Measurements from ENCODE around the gene RBM33. TPM values are rescaled to one million over a fixed set of nuclear protein-coding genes. Genes with fewer than 3 reads are reported as not detected.

The RBM33 gene
- total RNA-seq, 1 experiment from 2014 or later, result 27.2 TPM

DNA sequence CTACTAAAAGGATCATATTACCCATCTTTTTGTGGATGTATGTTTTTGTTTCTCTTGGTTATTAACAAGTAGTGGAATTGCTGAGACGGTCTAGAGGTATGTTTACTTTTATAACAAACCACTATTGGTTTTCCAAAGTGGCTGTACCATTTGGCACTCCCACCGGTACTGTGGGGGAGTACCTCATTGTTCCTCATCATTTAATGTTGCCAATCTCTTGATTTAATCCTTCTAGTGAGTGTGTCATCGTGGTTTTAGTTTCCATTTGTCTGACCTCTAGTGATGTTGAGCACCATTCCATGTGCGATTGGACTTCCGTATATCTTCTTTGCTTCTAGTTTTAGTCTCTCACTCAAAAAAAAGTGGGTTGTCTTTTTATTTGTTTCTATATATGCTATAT lies 50.4 kb downstream of the RBM33 start:
- no peak for DNase-seq (ENCODE audit: low read depth in 1 of 2, low spot score in 2 of 2)
- Histone ChIP-seq H3K9me3 (replicated peaks) (no peaks in the 10 kb centered on the region), H3K27me3 (replicated peaks) (no peaks in the 10 kb centered on the region)

DNA sequence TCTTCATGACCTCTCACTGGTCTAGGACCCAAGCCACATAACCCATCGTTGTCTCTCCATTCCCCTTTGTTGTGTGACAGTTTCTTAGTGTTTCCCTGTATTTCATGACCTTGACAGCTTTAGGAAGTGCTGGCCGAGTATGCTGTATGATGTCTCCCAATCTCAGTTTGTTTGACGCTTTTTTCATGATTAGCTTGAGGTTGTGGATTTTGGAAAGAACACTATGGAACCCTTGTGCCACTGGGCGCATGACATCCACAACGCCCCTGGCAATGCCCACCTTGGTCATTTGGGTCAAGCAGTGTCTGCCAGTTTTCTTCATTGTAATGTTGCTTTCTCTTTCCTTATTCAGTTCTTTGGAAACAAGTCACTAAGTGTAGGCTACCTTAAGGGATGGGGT lies 52.3 kb downstream of the RBM33 start:
- Histone ChIP-seq H3K27me3 (replicated peaks) (no peaks in the 10 kb centered on the region), H3K27ac (no peak overlapping the region), H3K36me3 (peaks cover 29% of the 10 kb centered on the region), H3K4me3 (no peak overlapping the region), H3K4me1 (replicated peaks) (peaks cover 6% of the 10 kb centered on the region; the same call in 1 of the 2 replicates), H3K9me3 (replicated peaks) (no peaks in the 10 kb centered on the region)
- DNase-seq (ENCODE audit: low read depth in 1 of 2, low spot score in 2 of 2), result no peak

More for the DNA sequence above, 50.4 kb downstream of the RBM33 start:
- H3K27ac ChIP-seq, result no peak overlapping the region
- peaks cover 6% of the 10 kb centered on the region; the same call in 1 of the 2 replicates for H3K4me1 ChIP-seq (replicated peaks)
- H3K36me3 ChIP-seq, result peaks cover 14% of the 10 kb centered on the region
- H3K4me3 ChIP-seq, result no peak overlapping the region

GRCh38 chr7:155698633-155699032 lies 54.2 kb downstream of the RBM33 start:
- H3K9me3 ChIP-seq (replicated peaks), result no peaks in the 10 kb centered on the region
- no peak for DNase-seq (ENCODE audit: low read depth in 1 of 2, low spot score in 2 of 2)
- peaks cover 40% of the 10 kb centered on the region for H3K36me3 ChIP-seq
- no peak overlapping the region for H3K4me3 ChIP-seq
- peaks cover 6% of the 10 kb centered on the region for H3K4me1 ChIP-seq (replicated peaks)
- H3K27ac ChIP-seq, result no peak overlapping the region
- H3K27me3 ChIP-seq (replicated peaks), result no peaks in the 10 kb centered on the region

- Histone ChIP-seq H3K27me3 (replicated peaks) (no peaks in the 10 kb centered on the region), H3K9me3 (replicated peaks) (no peaks in the 10 kb centered on the region), H3K27ac (no peak overlapping the region), H3K36me3 (peaks cover 46% of the 10 kb centered on the region), H3K4me1 (replicated peaks) (peaks cover 6% of the 10 kb centered on the region), H3K4me3 (no peak overlapping the region)
- DNase-seq (ENCODE audit: low read depth in 1 of 2, low spot score in 2 of 2), result no peak
Observed at GRCh38 chr7:155699180-155699579, 54.7 kb downstream of the RBM33 start.

DNA sequence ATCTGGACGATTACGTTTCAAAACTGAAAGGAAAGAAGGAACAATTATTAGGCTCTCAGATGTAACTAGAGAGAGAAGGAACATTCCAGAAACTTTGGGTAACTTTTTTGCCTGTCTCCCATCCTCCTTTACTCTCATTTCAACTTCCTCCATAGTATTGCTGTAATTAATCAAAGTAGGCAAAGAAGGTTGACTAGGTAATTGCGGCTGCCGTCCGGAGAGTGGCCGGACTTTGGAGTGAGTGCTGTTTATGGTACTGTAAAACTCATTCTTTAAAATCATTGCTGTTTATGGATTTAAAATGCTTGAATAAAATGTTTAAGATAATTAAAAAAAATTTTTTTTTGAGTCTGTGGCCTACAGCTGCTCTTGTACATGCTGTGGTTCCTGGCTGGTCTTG lies 56.4 kb downstream of the RBM33 start:
- H3K27me3 ChIP-seq (replicated peaks), result no peaks in the 10 kb centered on the region
- no peaks in the 10 kb centered on the region for H3K9me3 ChIP-seq (replicated peaks)
- peaks cover 60% of the 10 kb centered on the region for H3K36me3 ChIP-seq
- no peaks in the 10 kb centered on the region; the same call in 1 of the 2 replicates for H3K4me1 ChIP-seq (replicated peaks)
- no peak overlapping the region for H3K4me3 ChIP-seq
- H3K27ac ChIP-seq, result no peak overlapping the region
- no peak for DNase-seq (ENCODE audit: low read depth in 1 of 2, low spot score in 2 of 2)

- H3K4me1 ChIP-seq (replicated peaks), result no peaks in the 10 kb centered on the region; the same call in 1 of the 2 replicates
- no peak overlapping the region for H3K4me3 ChIP-seq
- no peak overlapping the region for H3K27ac ChIP-seq
- peaks cover 70% of the 10 kb centered on the region for H3K36me3 ChIP-seq
- no peaks in the 10 kb centered on the region for H3K27me3 ChIP-seq (replicated peaks)
- H3K9me3 ChIP-seq (replicated peaks), result no peaks in the 10 kb centered on the region
- DNase-seq (ENCODE audit: low read depth in 1 of 2, low spot score in 2 of 2), result no peak
Observed at GRCh38 chr7:155701972-155702544, 57.6 kb downstream of the RBM33 start.

DNA sequence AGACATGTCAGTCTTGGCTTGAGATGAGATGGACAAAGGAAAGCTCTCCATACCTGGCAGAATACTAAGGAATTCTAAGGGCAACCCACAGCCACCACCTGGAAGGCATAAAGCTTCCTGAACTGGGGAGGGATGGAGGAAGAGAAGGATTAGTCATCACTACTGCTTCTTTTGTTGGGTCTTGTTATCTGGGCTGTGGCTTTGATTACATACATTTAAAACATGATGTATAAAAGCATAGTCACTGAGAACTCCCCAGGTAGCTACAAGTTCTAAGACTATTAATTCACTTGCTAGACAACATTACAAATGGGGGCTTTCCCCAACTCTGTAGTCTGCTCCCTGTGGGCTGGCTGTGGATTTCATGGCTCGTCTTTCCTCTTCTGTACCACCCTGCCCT lies 58.2 kb downstream of the RBM33 start:
- Histone ChIP-seq H3K36me3 (peaks cover 76% of the 10 kb centered on the region), H3K4me1 (replicated peaks) (no peaks in the 10 kb centered on the region; the same call in 1 of the 2 replicates), H3K4me3 (no peak overlapping the region), H3K9me3 (replicated peaks) (no peaks in the 10 kb centered on the region), H3K27ac (no peak overlapping the region), H3K27me3 (replicated peaks) (no peaks in the 10 kb centered on the region)
- DNase-seq (ENCODE audit: low read depth in 1 of 2, low spot score in 2 of 2), result no peak

DNA sequence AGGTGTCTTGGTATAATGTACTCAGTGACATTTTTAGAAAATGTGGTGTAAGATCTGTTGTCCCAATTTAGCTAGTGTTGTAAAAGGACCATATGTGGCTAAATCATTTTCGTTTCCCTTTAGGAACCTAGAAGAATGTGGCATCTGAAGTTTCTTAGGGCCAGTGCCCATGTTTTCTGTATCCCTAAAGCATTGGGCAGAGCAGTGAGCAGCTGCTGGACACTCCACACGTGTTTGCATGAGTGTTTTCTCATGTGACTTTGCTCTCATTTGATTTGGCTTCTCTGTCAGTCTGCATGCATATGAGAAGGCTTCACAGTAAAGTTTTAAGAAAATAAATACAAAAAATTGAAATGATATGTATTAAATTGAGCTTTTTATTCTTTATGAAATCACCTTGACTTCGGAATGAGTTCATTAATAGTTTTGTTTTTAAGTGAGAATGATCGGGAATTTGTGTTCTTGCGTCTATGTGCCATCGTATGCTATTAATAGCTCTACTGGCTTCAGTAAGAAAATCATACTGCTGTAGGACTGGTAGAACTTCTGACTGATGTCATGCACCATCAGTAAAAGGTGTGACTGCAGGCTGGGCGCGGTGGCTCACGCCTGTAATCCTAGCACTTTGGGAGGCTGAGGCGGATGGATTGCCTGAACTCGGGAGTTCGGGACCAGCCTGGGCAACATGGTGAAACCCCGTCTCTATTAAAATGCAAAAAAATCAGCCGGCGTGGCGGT lies 61.3 kb downstream of the RBM33 start:
- Histone ChIP-seq H3K9me3 (replicated peaks) (no peaks in the 10 kb centered on the region), H3K4me1 (replicated peaks) (no peaks in the 10 kb centered on the region; the same call in 1 of the 2 replicates), H3K4me3 (no peak overlapping the region), H3K36me3 (peaks cover 93% of the 10 kb centered on the region), H3K27ac (no peak overlapping the region), H3K27me3 (replicated peaks) (no peaks in the 10 kb centered on the region)
- DNase-seq (ENCODE audit: low read depth in 1 of 2, low spot score in 2 of 2), result no peak

DNA sequence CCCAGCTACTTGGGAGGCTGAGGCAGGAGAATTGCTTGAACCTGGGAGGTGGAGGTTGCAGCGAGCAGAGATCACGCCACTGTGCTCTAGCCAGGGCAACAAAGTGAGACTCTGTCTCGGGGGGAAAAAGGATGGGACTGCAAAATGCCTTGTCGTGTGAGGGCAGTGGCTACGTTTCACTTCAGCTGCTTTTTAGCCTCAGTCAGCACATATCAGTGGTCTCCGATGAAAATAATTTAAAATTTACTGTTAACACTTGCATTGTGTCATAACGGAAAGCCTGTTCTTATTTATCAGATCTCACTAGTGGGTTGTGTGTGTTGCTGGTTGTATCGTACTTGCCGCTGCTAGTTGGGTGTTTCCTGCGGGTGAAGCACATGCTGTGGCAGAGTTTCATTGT lies 61.9 kb downstream of the RBM33 start:
- H3K27me3 ChIP-seq (replicated peaks), result no peaks in the 10 kb centered on the region
- no peaks in the 10 kb centered on the region for H3K9me3 ChIP-seq (replicated peaks)
- H3K36me3 ChIP-seq, result peaks cover 92% of the 10 kb centered on the region
- no peaks in the 10 kb centered on the region; the same call in 1 of the 2 replicates for H3K4me1 ChIP-seq (replicated peaks)
- DNase-seq (ENCODE audit: low read depth in 1 of 2, low spot score in 2 of 2), result no peak
- H3K4me3 ChIP-seq, result no peak overlapping the region
- H3K27ac ChIP-seq, result no peak overlapping the region

DNA sequence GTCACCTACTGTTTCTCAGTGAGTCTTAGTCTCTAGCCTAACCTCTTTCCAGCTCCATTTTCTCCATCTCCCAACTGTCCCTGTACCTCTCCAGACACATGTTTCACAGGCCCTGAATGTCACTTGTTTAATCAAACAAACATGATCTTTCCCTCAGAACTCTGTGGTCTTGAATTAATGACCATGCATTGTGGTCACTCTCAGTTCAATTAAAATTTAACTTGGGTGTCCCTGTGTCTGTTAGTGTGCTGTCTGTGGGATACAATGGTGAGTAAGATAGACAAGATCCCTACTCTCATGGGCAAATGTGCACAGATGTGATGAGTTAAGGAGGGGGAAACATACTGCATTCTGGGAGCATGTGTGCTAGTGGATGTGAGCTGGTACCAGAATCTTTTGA lies 65.0 kb downstream of the RBM33 start:
- Histone ChIP-seq H3K27ac (no peak overlapping the region), H3K27me3 (replicated peaks) (no peaks in the 10 kb centered on the region), H3K4me3 (no peak overlapping the region), H3K4me1 (replicated peaks) (no peaks in the 10 kb centered on the region), H3K36me3 (peaks cover 84% of the 10 kb centered on the region), H3K9me3 (replicated peaks) (no peaks in the 10 kb centered on the region)
- DNase-seq (ENCODE audit: low read depth in 1 of 2, low spot score in 2 of 2), result no peak

DNA sequence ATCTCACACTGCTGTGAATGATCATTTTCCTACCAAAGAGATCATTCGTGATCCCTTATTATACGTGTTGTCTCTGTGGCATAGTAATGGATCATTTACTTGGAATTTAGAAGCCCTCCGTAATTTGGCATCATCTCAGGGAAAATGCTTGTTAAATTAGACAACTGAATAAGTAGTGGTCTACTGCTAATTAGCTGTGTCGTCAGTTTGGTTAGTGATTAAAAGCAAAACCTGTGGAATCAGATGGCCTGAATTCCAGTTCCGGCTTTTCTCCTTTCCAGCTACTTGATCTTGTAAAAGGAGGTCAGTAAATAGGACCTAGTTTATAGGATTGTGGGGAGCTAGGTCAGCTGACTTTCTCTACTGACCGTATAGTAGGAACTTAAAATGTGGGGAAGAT lies 65.6 kb downstream of the RBM33 start:
- H3K9me3 ChIP-seq (replicated peaks), result no peaks in the 10 kb centered on the region
- H3K27ac ChIP-seq, result no peak overlapping the region
- DNase-seq (ENCODE audit: low read depth in 1 of 2, low spot score in 2 of 2), result no peak
- H3K4me3 ChIP-seq, result no peak overlapping the region
- no peaks in the 10 kb centered on the region for H3K4me1 ChIP-seq (replicated peaks)
- H3K27me3 ChIP-seq (replicated peaks), result no peaks in the 10 kb centered on the region
- H3K36me3 ChIP-seq, result peaks cover 82% of the 10 kb centered on the region

DNA sequence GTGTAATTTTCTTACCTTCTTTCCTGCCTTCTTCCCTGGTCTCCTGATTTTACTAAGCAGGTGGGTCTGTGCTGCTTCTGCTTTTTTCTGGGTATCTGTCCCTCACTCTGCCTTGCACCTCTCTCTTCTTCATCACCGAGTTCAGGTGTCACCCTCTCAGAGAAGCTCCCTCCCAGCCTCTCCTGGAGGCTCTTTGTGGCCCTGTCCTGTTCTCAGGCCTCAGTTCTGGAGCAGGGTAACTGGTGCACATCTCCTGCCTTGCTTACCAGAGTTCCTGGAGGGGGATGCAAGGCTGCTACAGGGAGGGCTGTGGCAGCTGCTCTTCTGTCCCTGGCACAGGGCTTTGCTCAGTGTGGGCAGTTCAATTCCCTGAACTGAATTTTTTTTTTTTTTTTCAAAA lies 66.1 kb downstream of the RBM33 start:
- H3K36me3 ChIP-seq, result peaks cover 82% of the 10 kb centered on the region
- H3K4me3 ChIP-seq, result no peak overlapping the region
- no peaks in the 10 kb centered on the region for H3K27me3 ChIP-seq (replicated peaks)
- no peaks in the 10 kb centered on the region for H3K4me1 ChIP-seq (replicated peaks)
- H3K27ac ChIP-seq, result no peak overlapping the region
- H3K9me3 ChIP-seq (replicated peaks), result no peaks in the 10 kb centered on the region
- DNase-seq (ENCODE audit: low read depth in 1 of 2, low spot score in 2 of 2), result no peak

DNA sequence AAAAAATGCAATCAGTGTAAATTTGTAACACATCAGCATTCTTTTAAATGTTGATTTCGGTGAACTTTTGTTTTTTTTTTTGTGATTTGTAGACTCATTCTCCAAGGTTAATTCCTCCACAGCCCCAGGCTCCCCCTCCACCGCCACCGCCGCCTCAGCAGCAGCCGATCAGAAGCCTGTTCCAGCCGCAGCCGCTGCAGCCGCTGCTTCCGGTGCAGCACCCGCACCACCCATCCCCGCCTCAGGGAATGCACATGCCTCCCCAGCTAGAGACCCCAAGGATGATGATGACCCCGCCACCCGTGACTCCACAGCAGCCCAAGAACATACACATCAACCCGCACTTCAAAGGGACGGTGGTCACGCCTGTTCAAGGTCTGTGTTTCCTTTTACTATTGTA lies 66.6 kb downstream of the RBM33 start:
- Histone ChIP-seq H3K27me3 (replicated peaks) (no peaks in the 10 kb centered on the region), H3K9me3 (replicated peaks) (no peaks in the 10 kb centered on the region)

GRCh38 chr7:155713384-155713783 lies 68.9 kb downstream of the RBM33 start:
- DNase-seq (ENCODE audit: low read depth in 1 of 2, low spot score in 2 of 2), result no peak
- H3K27me3 ChIP-seq (replicated peaks), result no peaks in the 10 kb centered on the region
- no peak overlapping the region for H3K4me3 ChIP-seq
- H3K27ac ChIP-seq, result no peak overlapping the region
- no peaks in the 10 kb centered on the region for H3K4me1 ChIP-seq (replicated peaks)
- H3K36me3 ChIP-seq, result peaks cover 63% of the 10 kb centered on the region
- no peaks in the 10 kb centered on the region for H3K9me3 ChIP-seq (replicated peaks)

More for the DNA sequence above, 66.6 kb downstream of the RBM33 start:
- Histone ChIP-seq H3K36me3 (peaks cover 79% of the 10 kb centered on the region), H3K4me3 (no peak overlapping the region), H3K27ac (no peak overlapping the region), H3K4me1 (replicated peaks) (no peaks in the 10 kb centered on the region)
- no peak for DNase-seq (ENCODE audit: low read depth in 1 of 2, low spot score in 2 of 2)

Measured in SJSA1 (cell line).